GM08714 (cell line): ENCODE data around the gene RUBCNL.
"Not testable (repeated sequence)": the region's sequence is repeated elsewhere in the genome, so short reads cannot be mapped to it uniquely, and the experiment has no call there.

Experiments used
- H3K4me3 ChIP-seq: fragments of 200-500 bp; sonication (Bioruptor generic); 2 replicates; pipeline ENCODE4 v1.5.1; 2014; ENCODE audit warnings: mild to moderate bottlenecking, low read length, inconsistent platforms
- ZNF274 ChIP-seq: IDR thresholded peaks from 2 replicates; pipeline ENCODE4 v1.6.1; 2012; ENCODE audit warnings: mild to moderate bottlenecking, low read depth, low read length

RUBCNL gene, protein sequence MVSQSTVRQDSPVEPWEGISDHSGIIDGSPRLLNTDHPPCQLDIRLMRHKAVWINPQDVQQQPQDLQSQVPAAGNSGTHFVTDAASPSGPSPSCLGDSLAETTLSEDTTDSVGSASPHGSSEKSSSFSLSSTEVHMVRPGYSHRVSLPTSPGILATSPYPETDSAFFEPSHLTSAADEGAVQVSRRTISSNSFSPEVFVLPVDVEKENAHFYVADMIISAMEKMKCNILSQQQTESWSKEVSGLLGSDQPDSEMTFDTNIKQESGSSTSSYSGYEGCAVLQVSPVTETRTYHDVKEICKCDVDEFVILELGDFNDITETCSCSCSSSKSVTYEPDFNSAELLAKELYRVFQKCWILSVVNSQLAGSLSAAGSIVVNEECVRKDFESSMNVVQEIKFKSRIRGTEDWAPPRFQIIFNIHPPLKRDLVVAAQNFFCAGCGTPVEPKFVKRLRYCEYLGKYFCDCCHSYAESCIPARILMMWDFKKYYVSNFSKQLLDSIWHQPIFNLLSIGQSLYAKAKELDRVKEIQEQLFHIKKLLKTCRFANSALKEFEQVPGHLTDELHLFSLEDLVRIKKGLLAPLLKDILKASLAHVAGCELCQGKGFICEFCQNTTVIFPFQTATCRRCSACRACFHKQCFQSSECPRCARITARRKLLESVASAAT

DNA sequence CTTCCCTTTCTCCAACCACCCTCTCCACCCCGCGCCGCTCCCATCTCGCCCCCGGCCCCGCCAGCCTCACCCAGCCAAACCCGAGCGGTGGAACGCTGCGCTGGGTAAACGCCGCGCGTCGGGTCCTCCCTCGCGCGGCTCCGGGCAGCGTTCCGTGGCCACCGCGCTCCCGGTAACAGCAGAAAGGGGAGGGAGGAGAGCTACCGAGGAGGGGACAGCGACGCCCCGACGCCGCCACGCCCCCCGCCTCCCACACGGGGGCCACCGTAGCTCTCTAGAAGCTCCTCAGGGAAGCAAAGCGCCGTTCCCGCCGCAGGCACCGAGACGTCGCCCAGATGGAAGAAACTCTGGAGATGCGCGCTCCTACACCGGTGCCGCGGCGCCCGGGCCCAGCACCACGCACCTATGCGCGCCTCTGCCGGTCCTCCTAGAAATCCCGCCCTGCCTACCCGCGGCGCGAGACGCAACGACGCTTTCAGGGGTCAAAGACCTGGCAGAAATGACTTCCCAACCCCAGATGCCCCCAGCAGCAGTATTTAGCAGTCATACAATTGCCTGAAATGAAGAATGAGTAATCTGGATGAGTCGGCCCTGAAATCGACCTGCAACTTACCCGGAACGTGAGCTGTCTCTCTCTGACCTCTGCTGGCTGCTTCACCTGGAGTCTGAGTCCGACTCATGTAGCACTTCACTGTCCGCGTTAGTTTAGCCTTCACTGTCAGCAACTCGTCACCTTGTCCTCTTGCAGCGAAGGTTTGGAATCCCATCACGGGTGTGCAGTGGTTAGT lies at the start of gene RUBCNL:
Gene RUBCNL, minus strand, starts transcription at position 189 of the 788 bp plus-strand sequence. CDS start 14,777 bp downstream, outside the sequence.
- TF ChIP-seq ZNF274 = no peak
- peak within 1 kb of the TSS; percentile 67 for H3K4me3 ChIP-seq

GRCh38 chr13:46429558-46429957 lies 42.5 kb upstream of the RUBCNL start:
- not testable (repeated sequence) for H3K4me3 ChIP-seq

DNA sequence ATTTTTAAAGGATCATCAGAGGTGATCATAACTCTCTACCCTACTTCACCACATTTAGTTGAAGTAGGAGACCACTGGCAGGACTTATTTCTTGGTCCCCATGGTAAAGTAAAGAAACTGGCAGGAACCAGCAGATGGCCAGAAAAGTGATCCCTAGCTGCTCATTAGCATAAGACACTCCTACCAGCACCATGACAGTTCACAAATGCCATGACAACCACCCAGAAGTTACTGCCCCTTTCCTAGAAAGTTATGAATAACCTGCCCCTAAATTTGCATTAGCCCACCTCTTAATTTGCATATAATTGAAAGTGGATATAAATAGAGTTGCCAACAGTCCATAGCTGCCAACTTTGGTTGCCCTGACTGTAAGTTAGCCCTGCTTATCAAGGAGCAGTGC lies 18.4 kb upstream of the RUBCNL start:
- no peak for TF ChIP-seq ZNF274
- no peak overlapping the region for H3K4me3 ChIP-seq

- no peak for TF ChIP-seq ZNF274
Measured at GRCh38 chr13:46404733-46405100, 17.7 kb upstream of the RUBCNL start.

DNA sequence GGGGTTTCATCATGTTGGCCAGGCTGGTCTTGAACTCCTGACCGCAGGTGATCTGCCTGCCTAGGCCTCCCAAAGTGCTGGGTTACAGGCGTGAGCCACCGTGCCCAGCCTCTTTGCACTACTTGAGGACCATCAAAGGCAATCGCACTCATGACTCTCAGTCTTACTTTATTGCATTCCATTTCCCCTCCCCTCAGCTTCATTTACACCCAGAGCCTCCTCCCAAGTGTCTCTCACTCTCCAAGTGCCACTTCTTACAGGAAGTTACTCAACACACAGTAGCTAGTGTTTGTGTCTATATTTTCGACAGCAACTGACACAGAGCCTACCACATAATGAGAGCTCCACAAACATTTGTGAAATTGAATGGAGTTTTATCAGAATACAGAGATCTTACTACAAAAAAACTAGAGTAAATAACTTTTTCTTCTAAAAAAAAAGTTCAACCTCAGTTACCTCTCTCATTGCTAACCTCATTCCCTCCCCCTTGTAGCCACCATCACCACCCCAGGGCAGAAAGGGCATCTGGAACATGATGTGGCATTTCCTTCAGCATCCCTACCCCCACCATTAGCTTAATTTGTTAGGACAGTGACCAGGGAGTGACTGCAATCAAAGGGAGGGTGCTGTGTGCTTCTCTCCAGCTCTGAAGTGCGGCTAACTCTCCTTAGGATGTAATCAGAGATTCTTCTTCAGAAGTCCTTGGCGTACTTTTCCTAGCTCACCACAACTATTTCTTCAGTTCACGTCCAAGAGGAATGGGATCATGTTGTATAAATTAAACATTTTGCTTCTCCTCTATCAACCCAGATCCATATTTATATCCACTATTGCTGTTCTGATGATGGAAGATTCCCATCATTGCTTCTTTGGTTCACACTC lies 17.0 kb upstream of the RUBCNL start:
- H3K4me3 ChIP-seq = no peak overlapping the region
- no peak for TF ChIP-seq ZNF274

More at GRCh38 chr13:46404733-46405100, 17.7 kb upstream of the RUBCNL start:
- no peak overlapping the region for H3K4me3 ChIP-seq

DNA sequence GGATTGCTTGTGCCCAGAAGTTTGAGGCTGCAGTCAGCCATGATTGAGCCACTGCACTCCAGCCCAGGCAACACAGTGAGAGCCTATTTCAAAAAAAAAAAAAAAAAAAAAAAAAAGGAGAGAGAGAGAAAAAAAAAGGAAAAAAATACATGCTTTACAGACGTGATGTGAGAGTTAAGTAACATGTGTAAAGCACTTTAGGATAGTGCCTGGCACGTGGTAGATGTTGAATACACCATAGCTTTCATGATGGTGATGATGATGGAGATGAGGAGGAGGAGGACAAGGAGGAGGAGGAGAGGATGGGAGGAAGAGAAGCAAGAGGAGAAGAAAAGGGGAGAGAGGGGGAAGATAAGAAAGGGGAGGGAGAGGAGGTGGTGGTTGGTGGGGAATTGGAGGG lies 15.1 kb upstream of the RUBCNL start:
- TF ChIP-seq ZNF274 = no peak
- H3K4me3 ChIP-seq = no peak overlapping the region

DNA sequence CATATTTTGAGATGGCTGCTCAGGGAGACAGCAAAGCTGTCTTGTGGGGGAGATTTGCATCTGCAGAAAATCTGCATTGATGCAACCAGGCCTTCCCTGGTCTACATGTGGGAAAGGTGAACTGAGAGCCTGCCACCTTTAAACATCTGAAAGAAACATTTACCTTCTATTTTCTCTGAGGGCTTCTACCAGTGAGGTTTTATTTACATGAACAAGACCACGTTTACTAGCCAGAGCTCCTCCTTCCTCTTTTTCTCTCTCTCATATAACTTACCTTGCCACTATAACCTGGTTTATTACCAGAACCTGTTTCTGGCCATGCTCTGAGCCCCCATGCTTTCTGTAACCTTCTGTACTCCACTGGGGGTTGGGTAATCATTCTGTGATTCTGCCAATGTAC lies 14.4 kb upstream of the RUBCNL start:
- TF ChIP-seq ZNF274 = no peak
- no peak overlapping the region for H3K4me3 ChIP-seq

- no peak overlapping the region for H3K4me3 ChIP-seq
- no peak for TF ChIP-seq ZNF274
Measured at GRCh38 chr13:46396341-46396740, 9.3 kb upstream of the RUBCNL start.

- TF ChIP-seq ZNF274 = no peak
- H3K4me3 ChIP-seq = no peak overlapping the region
Measured at GRCh38 chr13:46392967-46393366, 5.9 kb upstream of the RUBCNL start.

- peak overlapping the region; percentile 1; the same call in 1 of the 2 replicates for H3K4me3 ChIP-seq
- TF ChIP-seq ZNF274 = no peak
Measured at GRCh38 chr13:46389457-46390451, 2.7 kb upstream of the RUBCNL start.

DNA sequence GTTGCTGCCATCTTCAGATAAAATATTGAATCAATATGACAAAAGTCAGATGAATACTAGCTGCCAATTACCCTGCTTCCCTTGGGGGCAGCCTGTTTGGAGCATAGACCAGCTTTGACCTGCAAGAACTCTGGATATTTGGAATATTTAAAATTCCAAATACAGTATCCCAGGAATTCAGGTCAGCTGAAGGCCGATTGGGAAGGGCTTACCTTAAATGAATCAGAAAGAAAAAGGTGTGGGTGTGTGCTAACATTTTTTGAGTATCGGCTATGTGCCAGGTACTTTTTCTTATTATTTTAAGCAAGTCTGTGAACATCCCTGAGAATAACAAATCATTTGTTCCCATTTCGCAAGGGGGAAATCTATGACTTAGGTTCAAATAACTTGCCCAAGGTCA lies 1.8 kb upstream of the RUBCNL start:
- TF ChIP-seq ZNF274 = no peak
- H3K4me3 ChIP-seq = no peak overlapping the region; the same call in 1 of the 2 replicates

DNA sequence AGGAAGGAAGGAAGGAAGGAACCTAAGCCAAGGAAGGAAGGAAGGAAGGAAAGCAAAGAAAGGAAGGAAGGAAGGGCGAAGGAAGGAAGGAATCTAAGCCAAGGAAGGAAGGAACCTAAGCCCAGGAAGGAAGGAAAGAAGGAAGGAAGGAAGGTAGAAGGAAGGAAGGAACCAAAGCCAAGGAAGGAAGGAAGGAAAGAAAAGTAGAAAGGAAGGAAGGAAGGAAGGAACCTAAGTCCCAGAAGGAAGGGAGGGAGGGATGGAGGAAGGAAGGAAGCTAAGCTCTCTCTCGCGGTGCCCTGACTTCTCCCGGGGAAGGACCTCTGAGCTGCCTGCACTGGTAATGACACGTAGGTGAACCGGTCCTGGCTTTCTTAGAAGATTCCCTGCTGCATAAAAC lies 1.3 kb upstream of the RUBCNL start:
- TF ChIP-seq ZNF274 = no peak
- peak overlapping the region; percentile 10; the same call in 1 of the 2 replicates for H3K4me3 ChIP-seq
